HCT116 (cell line): ENCODE data around the gene GPR107.

Source experiments
- CEBPB ChIP-seq: IDR thresholded peaks from 2 replicates; pipeline ENCODE4 v1.6.1; 2012; ENCODE audit warnings: low read depth
- ELF1 ChIP-seq: IDR thresholded peaks from 2 replicates; pipeline ENCODE4 v1.6.1; 2012; ENCODE audit warnings: low read depth, borderline replicate concordance
- EZH2 ChIP-seq: fragments of 200-600 bp; sonication (generic); IDR thresholded peaks from 2 replicates; pipeline ENCODE4 v1.6.1; 2017; ENCODE audit warnings: antibody characterized with exemption, mixed run types
- EZH2phosphoT487 ChIP-seq: fragments of 200-600 bp; IDR thresholded peaks from 2 replicates; pipeline ENCODE4 v1.6.1; 2018; ENCODE audit warnings: antibody characterized with exemption, borderline replicate concordance
- POLR2A ChIP-seq: IDR thresholded peaks from 2 replicates; pipeline ENCODE4 v1.7.0; 2011; ENCODE audit warnings: borderline replicate concordance; ENCODE audit not compliant: insufficient read depth, insufficient read length; ENCODE audit errors: extremely low read depth
- POLR2AphosphoS5 ChIP-seq: IDR thresholded peaks from 2 replicates; pipeline ENCODE4 v1.6.1; 2011; ENCODE audit warnings: mild to moderate bottlenecking, low read depth, low read length, moderate library complexity
- RAD21 ChIP-seq: IDR thresholded peaks from 2 replicates; pipeline ENCODE4 v1.6.1; 2012; ENCODE audit warnings: low read depth, mild to moderate bottlenecking
- SIN3A ChIP-seq: IDR thresholded peaks from 2 replicates; pipeline ENCODE4 v1.6.1; 2012; ENCODE audit warnings: low read depth
- YY1 ChIP-seq: IDR thresholded peaks from 2 replicates; pipeline ENCODE4 v1.6.1; 2011; ENCODE audit warnings: low read length, low read depth, moderate library complexity, mild to moderate bottlenecking; ENCODE audit not compliant: insufficient replicate concordance; ENCODE audit errors: extremely low read depth
- TF ChIP-seq, protein P1 (sequence below), 3 experiments: fragments of 200-600 bp in 1 of 3; sonication (generic) in 1 of 3; IDR thresholded peaks in 2 of 3; conservative IDR thresholded peaks in 1 of 3; 2 replicates each; pipeline ENCODE4 v1.5.1; 2012 to 2017; ENCODE audit warnings: low read depth in 2 of 3, low read length in 2 of 3, antibody characterized with exemption in 1 of 3, borderline replicate concordance in 1 of 3, control low read depth in 1 of 3, mild to moderate bottlenecking in 1 of 3, mixed read lengths in 1 of 3, mixed run types in 1 of 3, moderate library complexity in 1 of 3; ENCODE audit not compliant: insufficient read depth in 1 of 3
- TF ChIP-seq, protein P2 (sequence below): IDR thresholded peaks from 2 replicates; pipeline ENCODE4 v1.6.1; 2012
- TF ChIP-seq, protein P3 (sequence below): IDR thresholded peaks from 2 replicates; pipeline ENCODE4 v1.6.1; 2012; ENCODE audit warnings: low read depth

DNA sequence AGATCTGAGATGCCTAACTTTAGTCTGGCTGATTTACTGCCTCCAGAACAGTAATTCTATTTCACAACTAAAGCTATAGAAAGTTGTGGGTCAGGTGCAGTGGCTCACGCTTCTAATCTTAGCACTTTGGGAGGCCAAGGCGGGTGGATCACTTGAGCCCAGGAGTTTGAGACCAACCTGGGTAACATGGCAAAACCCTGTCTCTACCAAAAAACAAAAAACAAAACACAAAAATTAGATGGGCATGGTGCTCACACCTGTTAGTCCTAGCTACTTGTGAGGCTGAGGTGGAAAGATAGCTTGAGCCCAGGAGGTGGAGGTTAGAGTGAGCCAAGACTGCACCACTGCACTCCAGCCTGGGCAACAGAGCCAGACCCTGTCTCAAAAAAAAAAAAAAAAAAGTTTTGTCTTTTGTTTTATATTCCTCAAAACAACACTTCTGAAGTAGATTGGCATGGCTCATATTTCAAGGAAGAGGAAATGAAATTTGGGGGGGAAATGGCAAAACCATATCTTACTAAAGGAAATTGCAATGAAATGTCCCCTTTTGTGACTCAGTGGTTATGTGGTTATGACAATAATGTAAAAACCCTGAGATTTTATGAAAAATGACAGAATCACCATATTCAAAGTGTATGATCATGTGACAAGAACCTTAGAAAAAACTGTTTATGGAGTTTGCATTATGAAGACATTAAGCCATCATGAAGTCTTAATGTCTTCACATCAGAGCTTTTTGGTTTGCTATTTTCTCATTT lies 26.9 kb upstream of the GPR107 start:
- TF ChIP-seq POLR2AphosphoS5 (no peak), CEBPB (no peak), POLR2A (no peak), ELF1 (no peak), RAD21 (no peak), EZH2 (no peak), EZH2phosphoT487 (no peak), YY1 (no peak), SIN3A (no peak)
- TF ChIP-seq, protein P1, sequence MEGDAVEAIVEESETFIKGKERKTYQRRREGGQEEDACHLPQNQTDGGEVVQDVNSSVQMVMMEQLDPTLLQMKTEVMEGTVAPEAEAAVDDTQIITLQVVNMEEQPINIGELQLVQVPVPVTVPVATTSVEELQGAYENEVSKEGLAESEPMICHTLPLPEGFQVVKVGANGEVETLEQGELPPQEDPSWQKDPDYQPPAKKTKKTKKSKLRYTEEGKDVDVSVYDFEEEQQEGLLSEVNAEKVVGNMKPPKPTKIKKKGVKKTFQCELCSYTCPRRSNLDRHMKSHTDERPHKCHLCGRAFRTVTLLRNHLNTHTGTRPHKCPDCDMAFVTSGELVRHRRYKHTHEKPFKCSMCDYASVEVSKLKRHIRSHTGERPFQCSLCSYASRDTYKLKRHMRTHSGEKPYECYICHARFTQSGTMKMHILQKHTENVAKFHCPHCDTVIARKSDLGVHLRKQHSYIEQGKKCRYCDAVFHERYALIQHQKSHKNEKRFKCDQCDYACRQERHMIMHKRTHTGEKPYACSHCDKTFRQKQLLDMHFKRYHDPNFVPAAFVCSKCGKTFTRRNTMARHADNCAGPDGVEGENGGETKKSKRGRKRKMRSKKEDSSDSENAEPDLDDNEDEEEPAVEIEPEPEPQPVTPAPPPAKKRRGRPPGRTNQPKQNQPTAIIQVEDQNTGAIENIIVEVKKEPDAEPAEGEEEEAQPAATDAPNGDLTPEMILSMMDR (IDR thresholded peaks at IDR 0.05 in 2 of 3, conservative IDR thresholded peaks at IDR 0.05 in 1 of 3; ENCODE audit: borderline replicate concordance in 1 of 3, insufficient read depth in 1 of 3, low read depth in 2 of 3, low read length in 2 of 3), result no peak
- TF ChIP-seq, protein P2, sequence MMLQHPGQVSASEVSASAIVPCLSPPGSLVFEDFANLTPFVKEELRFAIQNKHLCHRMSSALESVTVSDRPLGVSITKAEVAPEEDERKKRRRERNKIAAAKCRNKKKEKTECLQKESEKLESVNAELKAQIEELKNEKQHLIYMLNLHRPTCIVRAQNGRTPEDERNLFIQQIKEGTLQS, result no peak
- TF ChIP-seq, protein P3, sequence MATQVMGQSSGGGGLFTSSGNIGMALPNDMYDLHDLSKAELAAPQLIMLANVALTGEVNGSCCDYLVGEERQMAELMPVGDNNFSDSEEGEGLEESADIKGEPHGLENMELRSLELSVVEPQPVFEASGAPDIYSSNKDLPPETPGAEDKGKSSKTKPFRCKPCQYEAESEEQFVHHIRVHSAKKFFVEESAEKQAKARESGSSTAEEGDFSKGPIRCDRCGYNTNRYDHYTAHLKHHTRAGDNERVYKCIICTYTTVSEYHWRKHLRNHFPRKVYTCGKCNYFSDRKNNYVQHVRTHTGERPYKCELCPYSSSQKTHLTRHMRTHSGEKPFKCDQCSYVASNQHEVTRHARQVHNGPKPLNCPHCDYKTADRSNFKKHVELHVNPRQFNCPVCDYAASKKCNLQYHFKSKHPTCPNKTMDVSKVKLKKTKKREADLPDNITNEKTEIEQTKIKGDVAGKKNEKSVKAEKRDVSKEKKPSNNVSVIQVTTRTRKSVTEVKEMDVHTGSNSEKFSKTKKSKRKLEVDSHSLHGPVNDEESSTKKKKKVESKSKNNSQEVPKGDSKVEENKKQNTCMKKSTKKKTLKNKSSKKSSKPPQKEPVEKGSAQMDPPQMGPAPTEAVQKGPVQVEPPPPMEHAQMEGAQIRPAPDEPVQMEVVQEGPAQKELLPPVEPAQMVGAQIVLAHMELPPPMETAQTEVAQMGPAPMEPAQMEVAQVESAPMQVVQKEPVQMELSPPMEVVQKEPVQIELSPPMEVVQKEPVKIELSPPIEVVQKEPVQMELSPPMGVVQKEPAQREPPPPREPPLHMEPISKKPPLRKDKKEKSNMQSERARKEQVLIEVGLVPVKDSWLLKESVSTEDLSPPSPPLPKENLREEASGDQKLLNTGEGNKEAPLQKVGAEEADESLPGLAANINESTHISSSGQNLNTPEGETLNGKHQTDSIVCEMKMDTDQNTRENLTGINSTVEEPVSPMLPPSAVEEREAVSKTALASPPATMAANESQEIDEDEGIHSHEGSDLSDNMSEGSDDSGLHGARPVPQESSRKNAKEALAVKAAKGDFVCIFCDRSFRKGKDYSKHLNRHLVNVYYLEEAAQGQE, result no peak
